Smooth muscle cell (in vitro differentiated cells): ENCODE measurements around the gene DGKA. TPM values are rescaled to one million over a fixed set of nuclear protein-coding genes. Genes with fewer than 3 reads are reported as not detected.

Experiments used
- DNase-seq: peaks from one replicate; lab custom pipeline; 2025; ENCODE audit not compliant: unreplicated experiment; lab: John Stamatoyannopoulos, UW
- H2AFZ ChIP-seq: fragments of 200-600 bp; sonication (generic); 2 replicates; pipeline ENCODE4 v1.6.0; 2016; ENCODE audit warnings: antibody characterized with exemption, low read depth, mild to moderate bottlenecking
- H3F3A ChIP-seq: fragments of 200-600 bp; sonication (generic); 2 replicates; pipeline ENCODE4 v1.6.0; 2017; ENCODE audit warnings: antibody characterized with exemption, low read depth
- H3K27ac ChIP-seq: fragments of 200-600 bp; sonication (generic); 2 replicates; pipeline ENCODE4 v1.5.1; 2016; ENCODE audit warnings: low read depth, mild to moderate bottlenecking
- H3K27me3 ChIP-seq: fragments of 200-600 bp; sonication (generic); 2 replicates; pipeline ENCODE4 v1.6.1; 2016; ENCODE audit warnings: low read depth, mild to moderate bottlenecking
- H3K36me3 ChIP-seq: fragments of 200-600 bp; sonication (generic); 2 replicates; pipeline ENCODE4 v1.5.1; 2016; ENCODE audit warnings: low read depth
- H3K4me1 ChIP-seq: fragments of 200-600 bp; sonication (generic); 2 replicates; pipeline ENCODE4 v1.5.1; 2016; ENCODE audit warnings: low read depth
- H3K4me2 ChIP-seq: fragments of 200-600 bp; sonication (generic); 2 replicates; pipeline ENCODE4 v1.6.0; 2016; ENCODE audit warnings: mild to moderate bottlenecking
- H3K4me3 ChIP-seq: fragments of 200-600 bp; sonication (generic); 2 replicates; pipeline ENCODE4 v1.5.1; 2016; ENCODE audit warnings: mild to moderate bottlenecking
- H3K79me2 ChIP-seq: fragments of 200-600 bp; sonication (generic); 2 replicates; pipeline ENCODE4 v1.6.0; 2016; ENCODE audit warnings: low read depth, mild to moderate bottlenecking
- H3K9ac ChIP-seq: fragments of 200-600 bp; sonication (generic); 2 replicates; pipeline ENCODE4 v1.6.0; 2016; ENCODE audit warnings: low read depth
- H3K9me3 ChIP-seq: fragments of 200-600 bp; sonication (generic); replicated peaks from 2 replicates; pipeline ENCODE4 v1.5.1; 2016; ENCODE audit warnings: low read depth
- H4K20me1 ChIP-seq: fragments of 200-600 bp; sonication (generic); 2 replicates; pipeline ENCODE4 v1.6.0; 2016; ENCODE audit warnings: low read depth
- CTCF ChIP-seq: fragments of 200-600 bp; sonication (generic); IDR thresholded peaks from 2 replicates; pipeline ENCODE4 v1.5.1; 2017; ENCODE audit warnings: borderline replicate concordance, mild to moderate bottlenecking, antibody characterized with exemption; ENCODE audit not compliant: insufficient read depth, poor library complexity, severe bottlenecking
- WGBS: methylation state at CpG from one replicate; pipeline ENCODE4 v1.1.7; 2016; ENCODE audit warnings: low lambda C conversion rate; 5-methylcytosine and 5-hydroxymethylcytosine counted together
- polyA plus RNA-seq: library from polyadenylated mRNA; unstranded; fragments of >200 nt; fragmentation: Nextera tagmentation; extraction: Ambion mirVana; gene quantifications from 2 replicates; pipeline ENCODE4 v1.2.1, GENCODE V29; 2016
- total RNA-seq: library from RNA; depleted of rRNA; stranded (reverse); fragments of >200 nt; gene quantifications from 2 replicates; pipeline ENCODE4 v1.2.3, GENCODE V29; 2014

DGKA gene
- total and polyA plus RNA-seq, 2 experiments from 2014 or later: 66.3 to 87.1 TPM

- no peak for DNase-seq
These were observed 24.4 kb downstream of the DGKA start for GRCh38 chr12:55955344-55955743.

GRCh38 chr12:55955800-55956508, 25.0 kb downstream of the DGKA start:
- peak; percentile 47 for TF ChIP-seq CTCF
- Histone ChIP-seq H3K4me2 (peak overlapping the region; percentile 27), H3F3A (peaks cover 3% of the 10 kb centered on the region), H3K9ac (no peak overlapping the region), H3K4me3 (no peak overlapping the region), H3K9me3 (no peaks in the 10 kb centered on the region), H3K4me1 (no peaks in the 10 kb centered on the region), H3K79me2 (no peaks in the 10 kb centered on the region), H3K27me3 (no peaks in the 10 kb centered on the region), H3K27ac (peak overlapping the region; percentile 59), H3K36me3 (no peaks in the 10 kb centered on the region), H2AFZ (no peak overlapping the region), H4K20me1 (no peaks in the 10 kb centered on the region)
- 73% methylated on average over 6 of the region's 6 CpGs for WGBS
- no peak for DNase-seq

More at GRCh38 chr12:55955344-55955743, 24.4 kb downstream of the DGKA start:
- Histone ChIP-seq H4K20me1 (no peaks in the 10 kb centered on the region), H3K9ac (no peak overlapping the region), H3K36me3 (no peaks in the 10 kb centered on the region), H2AFZ (no peak overlapping the region), H3K4me3 (no peak overlapping the region), H3K4me2 (no peak overlapping the region), H3K79me2 (no peaks in the 10 kb centered on the region), H3K4me1 (no peaks in the 10 kb centered on the region), H3F3A (peaks cover 3% of the 10 kb centered on the region), H3K9me3 (no peaks in the 10 kb centered on the region), H3K27ac (no peak overlapping the region), H3K27me3 (no peaks in the 10 kb centered on the region)
- WGBS: 95% methylated on average over 4 of the region's 4 CpGs
- no peak for TF ChIP-seq CTCF

GRCh38 chr12:55957106-55957859, 26.3 kb downstream of the DGKA start:
- WGBS: 98% methylated on average over 5 of the region's 5 CpGs
- TF ChIP-seq CTCF: no peak

GRCh38 chr12:55963760-55964159, 32.8 kb downstream of the DGKA start:
- H2AFZ ChIP-seq: no peak overlapping the region
- H3K79me2 ChIP-seq: peaks cover 21% of the 10 kb centered on the region
- no peak overlapping the region for H3K4me3 ChIP-seq
- H3K27me3 ChIP-seq: no peaks in the 10 kb centered on the region
- H3K27ac ChIP-seq: no peak overlapping the region
- H4K20me1 ChIP-seq: no peaks in the 10 kb centered on the region
- no peaks in the 10 kb centered on the region for H3K9me3 ChIP-seq
- H3K36me3 ChIP-seq: no peaks in the 10 kb centered on the region
- WGBS: 93% methylated on average over 2 of the region's 2 CpGs
- no peaks in the 10 kb centered on the region for H3K4me1 ChIP-seq
- no peak overlapping the region for H3K4me2 ChIP-seq
- TF ChIP-seq CTCF: no peak
- DNase-seq: no peak
- H3K9ac ChIP-seq: no peak overlapping the region
- no peaks in the 10 kb centered on the region for H3F3A ChIP-seq

More at GRCh38 chr12:55957106-55957859, 26.3 kb downstream of the DGKA start:
- no peaks in the 10 kb centered on the region for H3K4me1 ChIP-seq
- H3K9ac ChIP-seq: no peak overlapping the region
- H3K9me3 ChIP-seq: no peaks in the 10 kb centered on the region
- no peaks in the 10 kb centered on the region for H3K79me2 ChIP-seq
- no peak overlapping the region for H3K4me2 ChIP-seq
- no peak overlapping the region for H3K4me3 ChIP-seq
- no peak overlapping the region for H2AFZ ChIP-seq
- H3K27me3 ChIP-seq: no peaks in the 10 kb centered on the region
- no peak for DNase-seq
- no peaks in the 10 kb centered on the region for H4K20me1 ChIP-seq
- H3K27ac ChIP-seq: no peak overlapping the region
- H3F3A ChIP-seq: peaks cover 3% of the 10 kb centered on the region
- H3K36me3 ChIP-seq: no peaks in the 10 kb centered on the region
